Gastroesophageal sphincter (tissue), 4 donors: Measurements from ENCODE around the gene SIPA1L3. TPM values are rescaled to one million over a fixed set of nuclear protein-coding genes. Genes with fewer than 3 reads are reported as not detected.
A peak's percentile ranks its signal among the peaks of the same experiment; 100 is the strongest.

Experiments
- ATAC-seq: fragments of 150-250 bp; one replicate; pipeline ENCODE4 v1.9.1; 2016; ENCODE audit warnings: mild to moderate bottlenecking, moderate library complexity
- H3K27ac ChIP-seq, 4 donors: fragments of 200-600 bp; sonication (generic) in 3 of 4; 1 replicate in 3 of 4; 2 replicates in 1 of 4; pipeline ENCODE4 v1.5.1; 2016 to 2019
- H3K27me3 ChIP-seq: fragments of 200-600 bp; sonication (generic); one replicate; pipeline ENCODE4 v1.5.1; 2019
- H3K36me3 ChIP-seq, 2 donors: fragments of 200-600 bp; sonication (generic); one replicate each; pipeline ENCODE4 v1.5.1; 2019; ENCODE audit warnings: control low read depth in 1 of 2
- H3K4me1 ChIP-seq, 3 donors: fragments of 200-600 bp; sonication (generic); 1 replicate in 2 of 3; 2 replicates in 1 of 3; pipeline ENCODE4 v1.5.1; 2016 to 2019; ENCODE audit warnings: control low read depth in 2 of 3
- H3K4me3 ChIP-seq, 2 donors: fragments of 200-600 bp; sonication (generic); one replicate each; pipeline ENCODE4 v1.5.1; 2019; ENCODE audit warnings: mild to moderate bottlenecking in 1 of 2, moderate library complexity in 1 of 2
- H3K9me3 ChIP-seq, 3 donors: fragments of 200-600 bp; sonication (generic); one replicate each; pipeline ENCODE4 v1.5.1; 2017 to 2019; ENCODE audit warnings: control low read depth in 2 of 3
- CTCF ChIP-seq, 4 experiments: fragments of 200-600 bp in 2 of 4; fragments of 450-650 bp in 2 of 4; sonication (generic) in 1 of 4; IDR thresholded peaks; one replicate each; pipeline ENCODE4 v1.5.1; 2017 to 2019; ENCODE audit warnings: antibody characterized with exemption in 4 of 4, mild to moderate bottlenecking in 2 of 4, moderate library complexity in 2 of 4
- EP300 ChIP-seq: sonication (generic); formaldehyde crosslinking; IDR thresholded peaks from one replicate; pipeline ENCODE4 v1.6.1; 2017; ENCODE audit warnings: antibody characterized with exemption, mild to moderate bottlenecking
- POLR2A ChIP-seq, 2 donors: fragments of 450-650 bp; IDR thresholded peaks; one replicate each; pipeline ENCODE4 v1.6.1; 2017; ENCODE audit warnings: antibody characterized with exemption in 2 of 2, mild to moderate bottlenecking in 2 of 2, moderate library complexity in 1 of 2
- POLR2AphosphoS5 ChIP-seq: sonication (generic); formaldehyde crosslinking; IDR thresholded peaks from one replicate; pipeline ENCODE4 v1.6.1; 2017; ENCODE audit warnings: antibody characterized with exemption
- WGBS, 2 donors: methylation state at CpG; one replicate each; pipeline ENCODE4 v1.1.5; 2018; ENCODE audit warnings: low coverage in 1 of 2; 5-methylcytosine and 5-hydroxymethylcytosine counted together
- total RNA-seq, 4 donors: library from RNA; depleted of rRNA; stranded (reverse); fragments of >200 nt; gene quantifications; one replicate each; pipeline ENCODE4 v1.1.0, GENCODE V29; 2016

SIPA1L3 gene
- total RNA-seq, 4 donors from 2014 or later: 5.9 to 20.2 (median 11.8) TPM

GRCh38 chr19:37991841-37992248 is 84.8 kb downstream of the SIPA1L3 start:
- Histone ChIP-seq H3K36me3 (no peaks in the 10 kb centered on the region), H3K4me1 (no peaks in the 10 kb centered on the region), H3K4me3 (no peak overlapping the region), H3K9me3 (no peaks in the 10 kb centered on the region), H3K27ac (no peak overlapping the region), H3K27me3 (no peaks in the 10 kb centered on the region)
- WGBS, 2 donors: 71% methylated on average over 1 of the region's 4 CpGs; no CpG with 5 or more reads in 1 of the 2 donors
- no peak for TF ChIP-seq POLR2AphosphoS5
- TF ChIP-seq CTCF (IDR thresholded peaks at IDR 0.05): no peak
- no peak for TF ChIP-seq EP300
- no peak for TF ChIP-seq POLR2A (IDR thresholded peaks at IDR 0.05)
- no peak for ATAC-seq

- Histone ChIP-seq H3K4me3 (no peak overlapping the region), H3K9me3 (no peaks in the 10 kb centered on the region), H3K27me3 (no peaks in the 10 kb centered on the region), H3K4me1 (no peaks in the 10 kb centered on the region), H3K27ac (no peak overlapping the region), H3K36me3 (no peaks in the 10 kb centered on the region)
- WGBS, 2 donors: 96% methylated on average over 7 of the region's 9 CpGs; no CpG with 5 or more reads in 1 of the 2 donors
- ATAC-seq: no peak
- no peak for TF ChIP-seq CTCF (IDR thresholded peaks at IDR 0.05)
- no peak for TF ChIP-seq POLR2A (IDR thresholded peaks at IDR 0.05)
- TF ChIP-seq POLR2AphosphoS5: no peak
- no peak for TF ChIP-seq EP300
Observed at GRCh38 chr19:37992761-37993160, 85.8 kb downstream of the SIPA1L3 start.

DNA sequence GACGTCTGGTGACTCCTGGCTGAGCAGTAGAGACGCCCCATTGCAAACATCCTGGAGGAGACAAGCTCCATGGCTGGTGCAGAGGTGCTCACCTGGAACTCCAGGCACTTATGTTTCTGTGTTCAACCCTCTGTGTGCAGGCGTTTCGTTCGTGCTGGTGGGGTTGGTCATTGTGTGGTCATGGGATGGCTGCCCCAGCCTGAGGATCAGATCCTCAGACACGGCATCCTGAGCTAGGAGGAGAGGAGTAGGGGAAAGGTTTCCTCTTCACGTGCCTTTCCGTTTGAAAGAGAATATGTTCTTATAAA is 87.8 kb downstream of the SIPA1L3 start:
- TF ChIP-seq CTCF (IDR thresholded peaks at IDR 0.05) (no peak), EP300 (no peak), POLR2AphosphoS5 (no peak), POLR2A (IDR thresholded peaks at IDR 0.05) (no peak)
- no peak for ATAC-seq
- Histone ChIP-seq H3K4me3 (no peak overlapping the region), H3K4me1 (peaks cover 0 to 4% (median 0%) of the 10 kb centered on the region in 3 donors), H3K27ac (no peak overlapping the region), H3K27me3 (no peaks in the 10 kb centered on the region), H3K36me3 (no peaks in the 10 kb centered on the region), H3K9me3 (no peaks in the 10 kb centered on the region)
- 96% methylated on average over 6 of the region's 8 CpGs; no CpG with 5 or more reads in 1 of the 2 donors for WGBS, 2 donors

DNA sequence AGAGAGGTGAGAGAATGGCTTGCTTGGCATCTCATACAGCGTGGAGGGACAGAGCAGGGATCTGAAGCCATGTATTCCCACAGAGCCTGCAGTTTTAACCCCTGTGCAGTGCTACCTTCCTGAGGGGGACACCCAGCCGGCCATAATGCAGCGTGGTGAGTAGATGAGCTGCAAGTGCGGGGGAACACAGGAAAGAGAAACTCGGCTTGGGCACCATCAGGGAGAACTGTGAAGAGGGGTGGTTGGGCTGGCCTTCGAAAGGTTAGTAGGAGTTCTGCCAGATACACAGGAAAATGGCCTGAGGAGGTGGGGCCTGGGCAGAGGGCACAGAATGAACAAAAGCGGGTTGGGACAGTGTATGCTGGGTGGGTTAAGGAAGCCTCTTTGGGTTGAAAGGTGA is 88.3 kb downstream of the SIPA1L3 start:
- no peak overlapping the region for H3K27ac ChIP-seq
- peaks cover 0 to 4% (median 0%) of the 10 kb centered on the region in 3 donors for H3K4me1 ChIP-seq
- 81 to 97% methylated on average over 4 to 6 of the region's 7 CpGs for WGBS, 2 donors
- no peaks in the 10 kb centered on the region for H3K9me3 ChIP-seq
- no peaks in the 10 kb centered on the region for H3K36me3 ChIP-seq
- ATAC-seq: no peak
- H3K4me3 ChIP-seq: no peak overlapping the region
- no peaks in the 10 kb centered on the region for H3K27me3 ChIP-seq
- no peak for TF ChIP-seq POLR2A (IDR thresholded peaks at IDR 0.05)
- no peak for TF ChIP-seq POLR2AphosphoS5
- no peak for TF ChIP-seq EP300
- no peak for TF ChIP-seq CTCF (IDR thresholded peaks at IDR 0.05)

GRCh38 chr19:37997911-37998344 is 90.9 kb downstream of the SIPA1L3 start:
- Histone ChIP-seq H3K27me3 (no peaks in the 10 kb centered on the region), H3K9me3 (no peaks in the 10 kb centered on the region), H3K4me1 (peaks cover 0 to 6% (median 3%) of the 10 kb centered on the region in 3 donors), H3K27ac (peak overlapping the region in 1 of 4 donors; percentile 10), H3K4me3 (no peak overlapping the region), H3K36me3 (no peaks in the 10 kb centered on the region)
- 22 to 49% methylated on average over 3 of the region's 3 CpGs for WGBS, 2 donors
- peak; percentile 37 for ATAC-seq
- TF ChIP-seq POLR2AphosphoS5 (peak; percentile 16), CTCF (IDR thresholded peaks at IDR 0.05) (no peak), POLR2A (IDR thresholded peaks at IDR 0.05) (no peak)
